Measurements from ENCODE around the gene KCNE1.

DNA sequence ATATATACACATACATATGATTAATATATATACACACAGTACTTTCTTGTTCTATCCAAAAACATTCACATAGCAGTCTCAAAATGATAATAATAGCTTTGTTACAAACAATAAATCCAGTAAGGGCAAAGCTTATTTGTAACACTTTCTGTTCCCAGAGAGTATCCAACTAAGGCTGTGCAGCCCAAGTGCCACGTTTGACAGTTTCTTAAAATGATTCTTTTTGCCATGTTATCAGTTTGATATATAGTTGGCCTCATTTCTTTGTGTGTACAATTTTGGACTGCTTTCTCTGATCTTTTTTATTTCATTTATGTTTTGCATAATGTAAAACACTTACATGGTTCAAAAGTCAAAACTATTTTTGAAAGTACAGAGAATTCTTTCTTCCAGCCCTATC is 11.8 kb downstream of the KCNE1 start:
- TF ChIP-seq, protein P1, sequence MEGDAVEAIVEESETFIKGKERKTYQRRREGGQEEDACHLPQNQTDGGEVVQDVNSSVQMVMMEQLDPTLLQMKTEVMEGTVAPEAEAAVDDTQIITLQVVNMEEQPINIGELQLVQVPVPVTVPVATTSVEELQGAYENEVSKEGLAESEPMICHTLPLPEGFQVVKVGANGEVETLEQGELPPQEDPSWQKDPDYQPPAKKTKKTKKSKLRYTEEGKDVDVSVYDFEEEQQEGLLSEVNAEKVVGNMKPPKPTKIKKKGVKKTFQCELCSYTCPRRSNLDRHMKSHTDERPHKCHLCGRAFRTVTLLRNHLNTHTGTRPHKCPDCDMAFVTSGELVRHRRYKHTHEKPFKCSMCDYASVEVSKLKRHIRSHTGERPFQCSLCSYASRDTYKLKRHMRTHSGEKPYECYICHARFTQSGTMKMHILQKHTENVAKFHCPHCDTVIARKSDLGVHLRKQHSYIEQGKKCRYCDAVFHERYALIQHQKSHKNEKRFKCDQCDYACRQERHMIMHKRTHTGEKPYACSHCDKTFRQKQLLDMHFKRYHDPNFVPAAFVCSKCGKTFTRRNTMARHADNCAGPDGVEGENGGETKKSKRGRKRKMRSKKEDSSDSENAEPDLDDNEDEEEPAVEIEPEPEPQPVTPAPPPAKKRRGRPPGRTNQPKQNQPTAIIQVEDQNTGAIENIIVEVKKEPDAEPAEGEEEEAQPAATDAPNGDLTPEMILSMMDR (IDR thresholded peaks at IDR 0.05; ENCODE audit: low read length): no peak
- no peak for TF ChIP-seq EZH2 (optimal IDR thresholded peaks at IDR 0.05; ENCODE audit: low read depth, low read length)
- no peak for TF ChIP-seq EZH2phosphoT487 (IDR thresholded peaks at IDR 0.05; ENCODE audit: low read length)

Data from MM.1S (cell line).